ENCODE data around the gene OR14I1. TPM values are rescaled to one million over a fixed set of nuclear protein-coding genes. Genes with fewer than 3 reads are reported as not detected.
"Not testable (repeated sequence)": the region's sequence is repeated elsewhere in the genome, so short reads cannot be mapped to it uniquely, and the experiment has no call there.

OR14I1 gene
- total RNA-seq, 1 donor from 2014 or later: not detected

- no peaks in the 10 kb centered on the region for H3K36me3 ChIP-seq (ENCODE audit: control insufficient read depth, insufficient read depth, low read length)
- H3K4me3 ChIP-seq (ENCODE audit: low read depth, low read length): no peak overlapping the region
- DNase-seq (ENCODE audit: low read depth) (no peak), FAIRE-seq (no peak)
- H3K27me3 ChIP-seq (ENCODE audit: control insufficient read depth, insufficient read depth, low read length): no peaks in the 10 kb centered on the region
- no peak for TF ChIP-seq CTCF (IDR thresholded peaks at IDR 0.05; ENCODE audit: insufficient read depth, low read length, severe bottlenecking)
Measured at GRCh38 chr1:248686815-248687214, 15.8 kb downstream of the OR14I1 start.

DNA sequence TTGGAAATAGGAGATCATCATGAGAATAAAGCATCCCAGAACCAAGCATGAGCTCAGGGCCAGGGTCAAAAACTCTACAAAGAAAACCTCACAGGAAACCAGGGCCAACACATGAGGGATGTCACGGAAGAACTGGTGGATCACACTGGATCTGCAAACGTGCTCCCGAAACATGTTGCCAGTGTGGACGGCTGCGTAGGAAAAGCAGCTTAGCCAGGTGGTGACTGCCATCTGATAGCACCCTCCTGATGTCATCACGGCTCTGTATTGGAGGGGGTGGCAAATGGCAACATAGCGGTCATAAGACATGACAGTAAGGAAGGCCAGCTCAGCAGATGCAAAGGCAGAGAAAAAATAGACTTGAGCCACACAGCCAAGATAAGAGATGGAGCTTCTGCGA lies 20.9 kb downstream of the OR14I1 start:
- TF ChIP-seq CTCF (IDR thresholded peaks at IDR 0.05; ENCODE audit: insufficient read depth, low read length, severe bottlenecking): no peak
- FAIRE-seq: no peak

GRCh38 chr1:248670003-248670402 lies 32.6 kb downstream of the OR14I1 start:
- Histone ChIP-seq H3K4me3 (ENCODE audit: low read depth, low read length) (no peak overlapping the region), H3K27me3 (ENCODE audit: control insufficient read depth, insufficient read depth, low read length) (no peaks in the 10 kb centered on the region), H3K36me3 (ENCODE audit: control insufficient read depth, insufficient read depth, low read length) (no peaks in the 10 kb centered on the region)
- FAIRE-seq: no peak
- no peak for TF ChIP-seq CTCF (IDR thresholded peaks at IDR 0.05; ENCODE audit: insufficient read depth, low read length, severe bottlenecking)
- DNase-seq (ENCODE audit: low read depth): no peak

More for the DNA sequence above, 20.9 kb downstream of the OR14I1 start:
- H3K4me3 ChIP-seq (ENCODE audit: low read depth, low read length): no peak overlapping the region
- no peaks in the 10 kb centered on the region for H3K36me3 ChIP-seq (ENCODE audit: control insufficient read depth, insufficient read depth, low read length)
- no peaks in the 10 kb centered on the region for H3K27me3 ChIP-seq (ENCODE audit: control insufficient read depth, insufficient read depth, low read length)
- DNase-seq (ENCODE audit: low read depth): no peak

DNA sequence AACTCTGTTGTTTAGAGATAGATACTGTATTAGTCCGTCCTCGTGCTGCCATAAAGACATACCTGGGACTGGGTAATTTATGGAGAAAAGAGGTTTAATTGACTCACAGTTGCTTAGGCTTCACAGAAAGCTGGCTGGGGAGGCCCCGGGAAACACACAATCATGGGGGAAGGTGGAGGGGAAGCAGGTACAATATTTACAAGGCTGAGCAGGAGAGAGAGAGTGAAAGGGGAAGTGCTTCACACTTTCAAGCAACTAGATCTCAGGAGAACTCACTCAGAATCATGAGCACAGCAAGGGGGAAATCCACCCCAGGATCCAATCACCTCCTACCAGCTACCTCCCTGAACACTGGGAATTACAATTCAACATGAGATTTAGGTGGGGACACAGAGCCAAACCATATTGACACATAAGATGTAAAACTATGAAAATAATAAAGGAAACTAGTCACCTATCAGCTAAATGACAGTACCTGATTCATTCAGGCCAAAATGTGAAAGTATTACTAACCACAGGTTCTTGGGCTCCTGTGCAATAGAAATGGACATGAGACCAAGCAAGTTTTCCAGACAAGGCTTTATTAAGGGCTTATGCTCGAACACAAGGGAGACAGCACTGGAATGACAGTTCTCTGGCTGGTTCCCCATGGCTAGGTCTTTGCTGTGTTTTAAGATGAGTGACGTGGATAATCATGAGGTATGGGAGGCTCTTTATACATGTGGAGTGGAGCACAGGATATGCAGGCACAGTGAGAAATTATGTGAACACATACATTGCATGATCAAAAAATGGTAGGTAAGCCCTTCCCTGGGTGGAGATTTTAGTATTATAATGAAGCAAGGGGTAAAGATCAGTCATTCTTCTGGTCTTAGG lies 38.9 kb downstream of the OR14I1 start:
- not testable (repeated sequence) for H3K36me3 ChIP-seq (ENCODE audit: control insufficient read depth, insufficient read depth, low read length); FAIRE-seq; H3K27me3 ChIP-seq (ENCODE audit: control insufficient read depth, insufficient read depth, low read length); DNase-seq (ENCODE audit: low read depth); H3K4me3 ChIP-seq (ENCODE audit: low read depth, low read length)

DNA sequence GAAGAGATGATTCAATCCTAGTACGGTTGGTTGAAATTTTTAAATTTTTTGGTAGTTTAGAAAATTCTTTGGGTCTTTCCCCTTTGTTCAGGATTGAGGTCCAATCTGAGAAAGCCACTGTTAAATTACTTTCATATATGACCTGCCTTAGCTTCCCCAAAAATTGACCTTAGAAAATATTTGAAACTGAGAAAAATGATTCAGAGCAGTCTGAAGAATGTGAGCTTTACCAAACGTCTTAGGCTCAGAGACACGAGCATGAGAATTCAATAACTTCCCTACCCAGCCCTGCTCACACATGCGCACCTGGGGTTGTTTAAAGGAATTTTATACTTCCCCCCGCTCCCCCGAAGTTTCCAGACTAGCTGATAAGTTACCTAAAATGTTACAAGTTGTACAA lies 45.8 kb downstream of the OR14I1 start:
- not testable (repeated sequence) for H3K4me3 ChIP-seq (ENCODE audit: low read depth, low read length); H3K27me3 ChIP-seq (ENCODE audit: control insufficient read depth, insufficient read depth, low read length); FAIRE-seq; H3K36me3 ChIP-seq (ENCODE audit: control insufficient read depth, insufficient read depth, low read length); DNase-seq (ENCODE audit: low read depth)

DNA sequence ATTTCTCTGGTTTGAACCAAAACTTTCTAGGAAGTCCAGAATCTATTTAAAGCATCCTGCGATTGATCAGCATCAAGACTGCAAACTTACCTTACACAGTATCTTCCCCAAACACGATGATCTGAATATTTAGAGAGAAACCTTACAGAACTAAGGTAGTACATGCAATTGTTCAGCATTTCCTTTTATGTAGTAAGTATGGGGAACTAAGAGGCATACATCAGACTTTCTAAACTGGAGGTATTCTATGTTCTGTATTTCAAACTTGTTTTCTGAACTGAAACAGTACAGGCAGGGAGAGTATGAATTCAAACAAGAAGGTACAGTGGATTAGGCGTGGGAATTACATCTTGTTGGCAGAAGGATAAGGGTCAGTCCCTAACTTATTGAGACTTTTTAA lies 47.2 kb downstream of the OR14I1 start, which contains the start of gene OR2T27:
OR2T27 (minus strand) TSS at position 175 of the 400 bp plus-strand sequence. CDS start 4,644 bp downstream, outside the sequence.
- H3K4me3 ChIP-seq (ENCODE audit: low read depth, low read length); H3K36me3 ChIP-seq (ENCODE audit: control insufficient read depth, insufficient read depth, low read length); H3K27me3 ChIP-seq (ENCODE audit: control insufficient read depth, insufficient read depth, low read length); FAIRE-seq; DNase-seq (ENCODE audit: low read depth): not testable (repeated sequence)

Other genes starting within 250 kb of the OR14I1 start
- not detected in 2 replicates for gene OR2T3, start 229.4 kb downstream of the OR14I1 start, total RNA-seq
- gene OR2T5, start 214.2 kb downstream of the OR14I1 start, total RNA-seq: not detected in 2 replicates
- not detected in 2 replicates for gene OR2G6, start 194.7 kb downstream of the OR14I1 start, total RNA-seq
- not detected in 2 replicates for gene OR2T29, start 140.0 kb downstream of the OR14I1 start, total RNA-seq
- not detected in 2 replicates for gene OR2T34, start 128.0 kb downstream of the OR14I1 start, total RNA-seq
- gene OR2T10, start 105.1 kb downstream of the OR14I1 start, total RNA-seq: 0.13 TPM in 1 of 2 replicates, not detected in the other
- gene OR2T11, start 67.7 kb downstream of the OR14I1 start, total RNA-seq: not detected in 2 replicates
- not detected in 2 replicates for gene OR2T35, start 57.5 kb downstream of the OR14I1 start, total RNA-seq
- not detected in 2 replicates for gene OR2T27, start 47.2 kb downstream of the OR14I1 start, total RNA-seq
- not detected in 2 replicates for gene LYPD8, start 53.0 kb upstream of the OR14I1 start, total RNA-seq
- 17.1 and 20.9 TPM in 2 replicates for gene SH3BP5L, start 123.1 kb upstream of the OR14I1 start, total RNA-seq
- 15.3 and 18.8 TPM in 2 replicates for gene ZNF672, start 135.5 kb upstream of the OR14I1 start, total RNA-seq
- 19.7 and 22.7 TPM in 2 replicates for gene ZNF692, start 156.3 kb upstream of the OR14I1 start, total RNA-seq
- gene PGBD2, start 203.5 kb upstream of the OR14I1 start, total RNA-seq: 5.9 and 7.4 TPM in 2 replicates

Measured in bronchial epithelial cell (primary cell).